ENCODE measurements around the gene PRKG1.

DNA sequence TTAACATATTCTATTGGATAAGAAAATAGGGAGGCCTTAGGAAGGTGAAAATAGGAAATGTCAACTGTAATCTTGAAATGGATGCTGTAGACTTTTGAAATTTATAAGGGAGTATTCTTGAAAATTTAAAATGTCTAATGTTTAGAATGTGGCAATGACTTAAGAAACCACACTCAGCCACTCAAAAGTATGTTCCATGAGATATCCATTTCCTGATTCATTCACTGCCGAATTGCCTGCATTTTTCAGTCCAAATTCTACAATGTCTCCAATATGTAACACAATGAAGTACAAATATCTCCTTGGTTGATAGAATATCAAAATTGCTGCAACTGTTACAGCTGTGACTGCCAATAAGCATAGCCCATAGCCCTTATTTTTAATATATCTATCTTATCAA is 25.9 kb downstream of the PRKG1 start:
- no peak for TF ChIP-seq EZH2 (IDR thresholded peaks at IDR 0.05; ENCODE audit: low read length, missing control alignments)
- TF ChIP-seq, protein P1, sequence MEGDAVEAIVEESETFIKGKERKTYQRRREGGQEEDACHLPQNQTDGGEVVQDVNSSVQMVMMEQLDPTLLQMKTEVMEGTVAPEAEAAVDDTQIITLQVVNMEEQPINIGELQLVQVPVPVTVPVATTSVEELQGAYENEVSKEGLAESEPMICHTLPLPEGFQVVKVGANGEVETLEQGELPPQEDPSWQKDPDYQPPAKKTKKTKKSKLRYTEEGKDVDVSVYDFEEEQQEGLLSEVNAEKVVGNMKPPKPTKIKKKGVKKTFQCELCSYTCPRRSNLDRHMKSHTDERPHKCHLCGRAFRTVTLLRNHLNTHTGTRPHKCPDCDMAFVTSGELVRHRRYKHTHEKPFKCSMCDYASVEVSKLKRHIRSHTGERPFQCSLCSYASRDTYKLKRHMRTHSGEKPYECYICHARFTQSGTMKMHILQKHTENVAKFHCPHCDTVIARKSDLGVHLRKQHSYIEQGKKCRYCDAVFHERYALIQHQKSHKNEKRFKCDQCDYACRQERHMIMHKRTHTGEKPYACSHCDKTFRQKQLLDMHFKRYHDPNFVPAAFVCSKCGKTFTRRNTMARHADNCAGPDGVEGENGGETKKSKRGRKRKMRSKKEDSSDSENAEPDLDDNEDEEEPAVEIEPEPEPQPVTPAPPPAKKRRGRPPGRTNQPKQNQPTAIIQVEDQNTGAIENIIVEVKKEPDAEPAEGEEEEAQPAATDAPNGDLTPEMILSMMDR (conservative IDR thresholded peaks at IDR 0.05 in 1 of 2, IDR thresholded peaks at IDR 0.05 in 1 of 2; ENCODE audit: low read depth in 1 of 2, low read length in 2 of 2), result no peak
